ENCODE measurements around the gene PLS1. TPM values are rescaled to one million over a fixed set of nuclear protein-coding genes. Genes with fewer than 3 reads are reported as not detected.
"Not testable (repeated sequence)": the region's sequence is repeated elsewhere in the genome, so short reads cannot be mapped to it uniquely, and the experiment has no call there.

Gene PLS1, protein sequence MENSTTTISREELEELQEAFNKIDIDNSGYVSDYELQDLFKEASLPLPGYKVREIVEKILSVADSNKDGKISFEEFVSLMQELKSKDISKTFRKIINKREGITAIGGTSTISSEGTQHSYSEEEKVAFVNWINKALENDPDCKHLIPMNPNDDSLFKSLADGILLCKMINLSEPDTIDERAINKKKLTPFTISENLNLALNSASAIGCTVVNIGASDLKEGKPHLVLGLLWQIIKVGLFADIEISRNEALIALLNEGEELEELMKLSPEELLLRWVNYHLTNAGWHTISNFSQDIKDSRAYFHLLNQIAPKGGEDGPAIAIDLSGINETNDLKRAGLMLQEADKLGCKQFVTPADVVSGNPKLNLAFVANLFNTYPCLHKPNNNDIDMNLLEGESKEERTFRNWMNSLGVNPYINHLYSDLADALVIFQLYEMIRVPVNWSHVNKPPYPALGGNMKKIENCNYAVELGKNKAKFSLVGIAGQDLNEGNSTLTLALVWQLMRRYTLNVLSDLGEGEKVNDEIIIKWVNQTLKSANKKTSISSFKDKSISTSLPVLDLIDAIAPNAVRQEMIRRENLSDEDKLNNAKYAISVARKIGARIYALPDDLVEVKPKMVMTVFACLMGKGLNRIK
- total RNA-seq, result 1 to 10 TPM; 2.1 to 2.6 TPM

DNA sequence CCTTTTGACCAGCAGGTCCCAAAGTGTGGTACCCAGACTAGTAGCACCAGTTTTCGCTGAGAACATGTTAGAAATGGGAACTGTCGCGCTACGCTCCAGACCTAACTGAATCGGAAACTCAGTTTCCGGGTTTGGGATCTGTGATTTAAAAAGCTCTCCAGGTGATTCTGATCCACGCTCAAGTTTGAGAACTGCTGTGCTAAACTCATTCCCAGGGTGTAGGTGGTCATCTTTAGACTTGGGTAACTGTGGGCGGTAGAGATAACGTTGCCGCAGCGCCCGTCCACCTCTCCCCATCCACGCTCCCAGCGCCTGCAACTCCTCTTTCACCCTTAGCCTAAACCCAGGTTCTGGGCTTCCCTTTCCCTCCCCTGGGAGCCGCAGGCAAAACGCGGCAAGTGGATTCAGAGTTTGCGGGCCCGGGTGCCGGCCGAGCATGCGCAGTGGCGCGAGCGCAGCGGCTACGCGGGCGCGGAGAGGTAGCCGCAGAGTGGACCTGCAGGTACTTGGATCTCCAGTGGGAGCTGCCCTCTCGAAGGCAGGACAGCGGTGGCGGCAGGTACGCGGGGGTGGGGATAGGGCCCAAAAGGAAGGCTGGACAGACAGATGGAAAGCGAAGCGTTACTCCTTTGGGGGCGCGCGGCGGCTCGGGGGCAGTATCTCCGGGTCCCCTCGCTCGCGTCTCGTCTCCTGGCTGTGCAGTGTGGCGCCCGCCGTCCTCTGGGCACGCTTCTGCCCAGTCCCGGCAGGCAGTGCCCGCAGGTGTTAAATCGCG, at the start of gene PLS1:
Gene PLS1, plus strand, starts transcription at position 443 of the 775 bp plus-strand sequence. CDS start 67,845 bp downstream, outside the sequence.
- peaks cover 21% of the 10 kb centered on the region for H3K4me1 Mint-ChIP-seq
- H3K36me3 Mint-ChIP-seq (ENCODE audit: low read depth), result no peaks in the 10 kb centered on the region
- peaks cover 6% of the 10 kb centered on the region for H3K27me3 Mint-ChIP-seq
- peak; percentile 82 for DNase-seq
- H3K4me3 Mint-ChIP-seq, result peak within 1 kb of the TSS; percentile 96
- H3K9me3 Mint-ChIP-seq, result no peaks in the 10 kb centered on the region
- H3K27ac Mint-ChIP-seq, result peak within 1 kb of the TSS; percentile 90
- ChIA-PET POLR2A (no interaction called here), CTCF (interaction anchor here (0.6 to 0.9 kb wide), 2 partner anchors 12 to 13 kb away, joined by 3 to 4 read pairs; no protein-coding TSS in a partner anchor)

GRCh38 chr3:142549986-142550385, 46.2 kb upstream of the PLS1 start:
- H3K9me3 Mint-ChIP-seq, result no peaks in the 10 kb centered on the region
- H3K4me3 Mint-ChIP-seq, result no peak overlapping the region
- H3K36me3 Mint-ChIP-seq (ENCODE audit: low read depth), result peaks cover 43% of the 10 kb centered on the region
- no peaks in the 10 kb centered on the region for H3K27me3 Mint-ChIP-seq
- H3K4me1 Mint-ChIP-seq, result no peaks in the 10 kb centered on the region
- POLR2A ChIA-PET, result interaction anchor here (0.6 kb wide), 1 partner anchor 336 kb away, joined by 3 read pairs; no protein-coding TSS in a partner anchor
- DNase-seq, result no peak
- CTCF ChIA-PET, result no interaction called here
- H3K27ac Mint-ChIP-seq, result no peak overlapping the region

DNA sequence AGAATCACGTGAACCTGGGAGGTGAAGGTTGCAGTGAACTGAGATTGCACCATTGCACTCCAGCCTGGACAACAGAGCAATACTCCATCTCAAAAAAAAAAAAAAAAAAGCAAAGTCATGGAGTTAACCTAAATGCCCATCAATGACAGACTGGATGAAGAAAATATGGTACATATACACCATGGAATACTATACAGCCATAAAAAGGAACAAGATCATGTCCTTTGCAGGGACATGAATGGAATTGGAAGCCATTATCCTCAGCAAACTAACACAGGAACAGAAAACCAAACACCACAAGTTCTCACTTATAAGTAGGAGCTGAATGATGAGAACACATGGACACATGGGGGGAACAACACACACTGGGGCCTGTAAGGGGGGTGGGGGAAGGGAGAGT, 43.6 kb upstream of the PLS1 start:
- H3K27me3 Mint-ChIP-seq, H3K4me1 Mint-ChIP-seq, DNase-seq, H3K9me3 Mint-ChIP-seq, H3K4me3 Mint-ChIP-seq, H3K27ac Mint-ChIP-seq, POLR2A ChIA-PET: not testable (repeated sequence)
- H3K36me3 Mint-ChIP-seq (ENCODE audit: low read depth), result peaks cover 56% of the 10 kb centered on the region
- CTCF ChIA-PET, result interaction anchor here (0.6 kb wide), 1 partner anchor 10 kb away, joined by 5 read pairs; no protein-coding TSS in a partner anchor

GRCh38 chr3:142553741-142554140, 42.5 kb upstream of the PLS1 start:
- no peak overlapping the region for H3K27ac Mint-ChIP-seq
- ChIA-PET POLR2A (no interaction called here), CTCF (no interaction called here)
- no peak for DNase-seq
- H3K27me3 Mint-ChIP-seq, result no peaks in the 10 kb centered on the region
- H3K4me1 Mint-ChIP-seq, result no peaks in the 10 kb centered on the region
- H3K4me3 Mint-ChIP-seq, result no peak overlapping the region
- H3K36me3 Mint-ChIP-seq (ENCODE audit: low read depth), result peaks cover 53% of the 10 kb centered on the region
- H3K9me3 Mint-ChIP-seq, result no peaks in the 10 kb centered on the region

DNA sequence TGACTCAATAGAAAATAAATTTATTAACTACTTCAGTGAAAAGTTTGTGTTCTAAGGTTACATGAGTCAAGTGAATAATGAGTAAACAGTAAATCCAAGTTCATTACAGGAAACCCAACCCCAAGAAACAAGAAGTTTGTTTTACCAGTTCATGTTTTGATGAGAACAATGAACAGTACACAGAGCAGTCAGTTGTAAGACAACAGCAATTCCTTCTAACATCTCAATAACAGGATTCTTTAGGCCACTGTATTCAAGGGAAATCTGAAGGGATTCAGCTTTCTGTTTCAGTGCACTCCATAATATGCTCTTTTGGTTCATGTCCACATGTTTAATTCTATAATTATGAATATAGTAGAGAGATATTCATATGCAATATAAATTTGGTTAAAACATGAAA, 36.1 kb upstream of the PLS1 start:
- peaks cover 2% of the 10 kb centered on the region for H3K4me1 Mint-ChIP-seq
- H3K4me3 Mint-ChIP-seq, result no peak overlapping the region
- H3K36me3 Mint-ChIP-seq (ENCODE audit: low read depth), result peaks cover 41% of the 10 kb centered on the region
- ChIA-PET POLR2A (no interaction called here), CTCF (interaction anchor here (0.8 kb wide), 1 partner anchor 16 kb away, joined by 3 read pairs; no protein-coding TSS in a partner anchor)
- H3K27me3 Mint-ChIP-seq, result no peaks in the 10 kb centered on the region
- no peak for DNase-seq
- no peaks in the 10 kb centered on the region for H3K9me3 Mint-ChIP-seq
- no peak overlapping the region for H3K27ac Mint-ChIP-seq

- POLR2A ChIA-PET, result no interaction called here
- Mint-ChIP-seq H3K4me3 (no peak overlapping the region), H3K27me3 (no peaks in the 10 kb centered on the region), H3K27ac (no peak overlapping the region), H3K36me3 (ENCODE audit: low read depth) (peaks cover 42% of the 10 kb centered on the region), H3K4me1 (peaks cover 2% of the 10 kb centered on the region), H3K9me3 (no peaks in the 10 kb centered on the region)
- no peak for DNase-seq
- CTCF ChIA-PET, result no interaction called here
Measured at GRCh38 chr3:142563496-142563997, 32.6 kb upstream of the PLS1 start.

- DNase-seq, result no peak
- ChIA-PET POLR2A (no interaction called here), CTCF (interaction anchor here (0.9 kb wide), 1 partner anchor 12 kb away, joined by 6 read pairs; the partner anchor contains the start of gene ATR)
- Mint-ChIP-seq H3K9me3 (no peaks in the 10 kb centered on the region), H3K4me3 (no peak overlapping the region), H3K27ac (no peak overlapping the region), H3K27me3 (no peaks in the 10 kb centered on the region), H3K4me1 (peaks cover 6% of the 10 kb centered on the region), H3K36me3 (ENCODE audit: low read depth) (peaks cover 44% of the 10 kb centered on the region)
Measured at GRCh38 chr3:142566096-142566495, 30.1 kb upstream of the PLS1 start.

- ChIA-PET CTCF (no interaction called here), POLR2A (no interaction called here)
- H3K27me3 Mint-ChIP-seq, result no peaks in the 10 kb centered on the region
- H3K36me3 Mint-ChIP-seq (ENCODE audit: low read depth), result peaks cover 38% of the 10 kb centered on the region
- no peak overlapping the region for H3K4me3 Mint-ChIP-seq
- DNase-seq, result no peak
- H3K27ac Mint-ChIP-seq, result no peak overlapping the region
- H3K4me1 Mint-ChIP-seq, result peaks cover 10% of the 10 kb centered on the region
- H3K9me3 Mint-ChIP-seq, result no peaks in the 10 kb centered on the region
Measured at GRCh38 chr3:142568393-142569017, 27.7 kb upstream of the PLS1 start.

- H3K4me3 Mint-ChIP-seq, H3K27me3 Mint-ChIP-seq: not testable (repeated sequence)
- CTCF ChIA-PET, result interaction anchor here (0.6 kb wide), 1 partner anchor 16 kb away, joined by 4 read pairs; no protein-coding TSS in a partner anchor
Measured at GRCh38 chr3:142569422-142569821, 26.8 kb upstream of the PLS1 start.

GRCh38 chr3:142574223-142574622, 22.0 kb upstream of the PLS1 start:
- H3K27me3 Mint-ChIP-seq, POLR2A ChIA-PET, H3K9me3 Mint-ChIP-seq, H3K4me3 Mint-ChIP-seq, H3K27ac Mint-ChIP-seq, DNase-seq: not testable (repeated sequence)
- Mint-ChIP-seq H3K36me3 (ENCODE audit: low read depth) (peaks cover 19% of the 10 kb centered on the region), H3K4me1 (peaks cover 47% of the 10 kb centered on the region)
- CTCF ChIA-PET, result interaction anchor here (0.7 kb wide), 1 partner anchor 182 kb away, joined by 3 read pairs; no protein-coding TSS in a partner anchor

More at GRCh38 chr3:142569422-142569821, 26.8 kb upstream of the PLS1 start:
- Mint-ChIP-seq H3K36me3 (ENCODE audit: low read depth) (peaks cover 31% of the 10 kb centered on the region), H3K4me1 (peaks cover 11% of the 10 kb centered on the region)
- H3K27ac Mint-ChIP-seq, H3K9me3 Mint-ChIP-seq, POLR2A ChIA-PET, DNase-seq: not testable (repeated sequence)

DNA sequence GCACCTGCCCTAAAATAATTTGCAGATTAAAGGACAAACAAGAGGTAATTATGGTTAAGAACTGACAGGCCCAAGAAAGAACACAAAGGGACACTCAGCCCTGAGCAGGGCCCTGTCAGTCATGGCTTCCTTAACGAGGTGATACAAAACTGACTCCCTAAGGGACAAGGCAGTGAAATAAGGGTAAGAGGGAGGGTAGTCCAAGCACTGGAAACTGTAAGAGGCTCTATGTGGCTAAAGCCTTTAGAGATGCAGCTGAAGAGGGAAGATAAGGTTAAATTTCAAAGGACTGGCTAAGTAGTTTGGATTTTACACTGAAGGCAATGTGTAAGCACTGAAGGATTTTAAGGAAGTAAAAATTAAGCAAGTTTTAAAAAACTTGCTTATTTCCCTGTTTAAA, 21.5 kb upstream of the PLS1 start:
- CTCF ChIA-PET, result interaction anchor here (0.7 kb wide), 1 partner anchor 181 kb away, joined by 3 read pairs; no protein-coding TSS in a partner anchor
- Mint-ChIP-seq H3K27me3 (no peaks in the 10 kb centered on the region), H3K36me3 (ENCODE audit: low read depth) (peaks cover 19% of the 10 kb centered on the region), H3K4me1 (peaks cover 51% of the 10 kb centered on the region), H3K9me3 (no peaks in the 10 kb centered on the region), H3K4me3 (no peak overlapping the region), H3K27ac (no peak overlapping the region)
- DNase-seq, result no peak
- POLR2A ChIA-PET, result no interaction called here

DNA sequence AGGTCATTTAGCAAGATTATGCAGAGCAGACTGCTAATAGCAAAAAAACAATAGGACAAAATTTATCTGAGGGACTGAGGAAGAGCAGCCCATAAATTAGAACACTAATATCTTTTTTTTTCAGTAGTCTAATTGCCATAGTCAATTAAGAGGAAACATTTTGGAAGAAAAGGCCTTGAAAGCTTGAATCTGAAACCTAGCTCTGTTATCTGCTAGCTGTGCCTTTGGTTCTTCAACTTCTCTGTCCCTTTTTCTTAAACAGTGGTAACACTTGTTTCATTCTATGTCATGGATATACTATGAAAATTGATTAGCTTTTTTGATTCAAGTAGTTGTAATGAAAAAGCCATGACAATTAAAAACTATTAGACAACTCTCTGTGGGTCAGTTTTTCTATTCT, 19.4 kb upstream of the PLS1 start:
- no peak for DNase-seq
- no peak overlapping the region for H3K27ac Mint-ChIP-seq
- CTCF ChIA-PET, result interaction anchor here (0.7 to 1.2 kb wide), 3 partner anchors 14 to 50 kb away, joined by 3 read pairs; no protein-coding TSS in a partner anchor
- POLR2A ChIA-PET, result interaction anchor here (1.0 kb wide), 1 partner anchor 13 kb away, joined by 4 read pairs; no protein-coding TSS in a partner anchor
- H3K4me3 Mint-ChIP-seq, result peak overlapping the region; percentile 95
- peaks cover 11% of the 10 kb centered on the region for H3K36me3 Mint-ChIP-seq (ENCODE audit: low read depth)
- H3K27me3 Mint-ChIP-seq, result peaks cover 6% of the 10 kb centered on the region
- H3K4me1 Mint-ChIP-seq, result peaks cover 51% of the 10 kb centered on the region
- H3K9me3 Mint-ChIP-seq, result no peaks in the 10 kb centered on the region
